Subcutaneous abdominal adipose tissue (tissue), 5 donors: ENCODE measurements around the gene COL4A2.

Experiments used
- H3K27ac ChIP-seq: one replicate; pipeline ENCODE4 v1.7.0; 2013; ENCODE audit warnings: low read depth, mild to moderate bottlenecking, inconsistent platforms, low read length, moderate library complexity
- H3K27me3 ChIP-seq, 5 donors: one replicate each; pipeline ENCODE4 v1.7.0; 2013; ENCODE audit warnings: low read length in 5 of 5, inconsistent platforms in 1 of 5; ENCODE audit not compliant: control insufficient read depth in 5 of 5, insufficient read depth in 4 of 5
- H3K36me3 ChIP-seq, 5 donors: one replicate each; pipeline ENCODE4 v1.7.0; 2013; ENCODE audit warnings: low read length in 5 of 5; ENCODE audit not compliant: control insufficient read depth in 5 of 5, insufficient read depth in 5 of 5
- H3K4me1 ChIP-seq, 5 donors: one replicate each; pipeline ENCODE4 v1.7.0; 2013; ENCODE audit warnings: low read length in 5 of 5, mild to moderate bottlenecking in 3 of 5, moderate library complexity in 1 of 5; ENCODE audit not compliant: control insufficient read depth in 5 of 5, insufficient read depth in 5 of 5
- H3K4me3 ChIP-seq, 5 donors: one replicate each; pipeline ENCODE4 v1.7.0; 2013; ENCODE audit warnings: low read length in 5 of 5, low read depth in 1 of 5
- H3K9ac ChIP-seq, 5 donors: one replicate each; pipeline ENCODE4 v1.7.0; 2013; ENCODE audit warnings: low read length in 5 of 5, mild to moderate bottlenecking in 4 of 5, moderate library complexity in 3 of 5
- H3K9me3 ChIP-seq, 5 donors: one replicate each; pipeline ENCODE4 v1.7.0; 2013; ENCODE audit warnings: low read length in 5 of 5; ENCODE audit not compliant: control insufficient read depth in 5 of 5
- donor health status: healthy.
- donor health status: healthy.
- donor health status: healthy.
- donor health status: healthy.
- donor health status: healthy.

Gene COL4A2

DNA sequence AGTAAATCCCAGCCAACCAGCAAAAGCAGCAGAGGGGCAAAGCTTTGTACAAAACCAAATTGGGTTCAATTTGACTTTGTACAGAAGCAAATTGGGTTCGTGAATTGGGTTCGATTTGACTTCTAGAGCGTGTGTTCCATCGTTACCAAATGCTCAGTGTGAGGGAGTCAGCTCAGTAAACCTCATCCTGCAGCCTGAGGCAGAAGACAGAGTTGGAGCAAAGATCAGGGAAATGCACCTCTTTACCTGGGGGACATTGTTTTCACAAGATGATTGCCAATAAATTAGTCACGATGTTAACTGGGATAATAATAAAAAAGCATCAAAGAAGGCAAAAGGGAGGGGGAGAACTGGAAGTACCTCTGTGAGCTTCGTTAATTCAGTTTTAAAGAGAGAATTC, 252.9 kb downstream of the COL4A2 start:
- Histone ChIP-seq H3K4me1 (peaks cover 8 to 79% (median 58%) of the 10 kb centered on the region in 5 donors), H3K27ac (peak overlapping the region; percentile 97), H3K27me3 (no peaks in the 10 kb centered on the region), H3K9ac (peak overlapping the region; percentile 62 to 94 (median 91)), H3K36me3 (peaks cover 0 to 18% (median 6%) of the 10 kb centered on the region in 5 donors), H3K9me3 (no peaks in the 10 kb centered on the region), H3K4me3 (peak overlapping the region; percentile 87 to 96 (median 93))

DNA sequence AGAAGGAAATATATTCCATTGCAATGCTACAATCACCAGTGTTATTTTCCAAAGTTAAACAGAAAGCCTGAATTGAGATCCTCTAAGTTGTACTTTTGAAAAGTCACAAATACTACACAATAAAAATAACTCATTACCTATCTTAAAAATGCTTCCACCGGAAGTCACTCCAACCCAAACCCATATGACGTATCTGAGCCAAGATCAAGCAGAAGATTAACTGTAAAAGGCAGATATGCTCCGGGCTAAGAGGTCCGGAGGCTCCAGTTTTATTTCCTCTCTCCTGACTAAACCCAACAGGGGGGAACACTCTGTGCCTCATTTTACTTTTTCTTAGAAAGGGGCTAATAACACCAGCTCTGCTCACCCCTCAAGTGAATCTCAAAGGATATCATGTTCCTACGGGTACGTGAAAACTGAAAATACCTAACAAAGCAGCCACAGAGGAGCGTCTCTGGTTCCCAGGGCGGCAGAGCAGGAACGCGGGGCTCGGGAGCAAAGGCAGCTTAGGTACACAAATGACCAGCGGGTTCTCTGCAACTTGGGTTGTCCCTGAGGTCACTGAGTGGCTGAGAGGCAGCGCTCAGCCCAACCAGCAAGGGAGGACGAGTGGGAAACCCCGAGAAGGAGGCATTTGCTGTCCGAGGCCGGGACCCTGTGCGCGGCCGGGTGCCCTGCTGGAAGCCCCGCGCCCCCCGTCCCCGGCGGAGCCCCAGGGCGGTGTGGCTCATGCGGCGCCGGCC, 253.7 kb downstream of the COL4A2 start:
- Histone ChIP-seq H3K9me3 (no peaks in the 10 kb centered on the region), H3K27me3 (no peaks in the 10 kb centered on the region), H3K4me1 (peaks cover 8 to 71% (median 56%) of the 10 kb centered on the region in 5 donors), H3K27ac (peak overlapping the region; percentile 97), H3K4me3 (peak overlapping the region; percentile 87 to 96 (median 93)), H3K9ac (peak overlapping the region; percentile 90 to 94 (median 93)), H3K36me3 (peaks cover 0 to 14% (median 5%) of the 10 kb centered on the region in 5 donors)

DNA sequence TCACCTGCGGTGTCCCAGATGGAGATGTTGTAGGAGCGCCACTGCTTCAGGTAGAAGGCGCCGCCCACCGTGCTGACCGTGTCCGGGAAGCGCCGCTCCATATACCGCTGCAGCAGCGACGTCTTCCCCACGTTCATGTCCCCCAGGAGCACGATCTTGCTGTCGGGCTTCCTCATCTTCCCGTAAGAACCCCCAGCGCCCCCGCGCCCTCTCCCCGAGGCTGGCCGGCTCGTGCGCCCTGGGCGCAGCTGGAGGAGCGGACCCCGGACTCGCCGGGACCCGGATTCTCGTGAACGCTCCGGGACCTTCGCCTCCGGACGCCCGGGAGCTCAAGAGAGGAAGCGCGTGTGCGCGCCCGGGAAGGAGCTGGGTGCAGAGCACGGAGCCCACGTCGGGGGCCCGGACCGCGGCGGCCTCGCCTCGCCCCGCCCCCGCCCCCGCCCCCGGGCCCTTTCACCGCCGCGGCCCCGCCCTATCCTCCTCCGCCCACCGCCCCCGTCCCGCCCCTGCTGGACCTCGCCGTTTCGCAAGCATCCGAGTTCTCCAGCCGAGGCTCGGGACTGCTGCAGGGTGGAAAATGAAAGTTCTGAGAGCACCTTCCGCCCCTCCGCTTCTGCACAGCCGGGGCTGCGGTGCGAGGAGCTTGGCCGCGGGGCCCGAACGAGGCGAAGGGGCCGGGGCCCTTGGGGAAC, 254.4 kb downstream of the COL4A2 start, which contains the start of gene RAB20:
TSS of gene RAB20 (minus strand) at position 379 of the 692 bp plus-strand sequence. CDS start at position 176, 203 bp downstream.
- H3K27ac ChIP-seq, result peak within 1 kb of the TSS; percentile 97
- H3K9me3 ChIP-seq, result no peaks in the 10 kb centered on the region
- no peaks in the 10 kb centered on the region for H3K27me3 ChIP-seq
- H3K4me3 ChIP-seq, result peak within 1 kb of the TSS; percentile 87 to 96 (median 93)
- peak within 1 kb of the TSS; percentile 90 to 94 (median 93) for H3K9ac ChIP-seq
- H3K4me1 ChIP-seq, result peaks cover 8 to 64% (median 49%) of the 10 kb centered on the region in 5 donors
- H3K36me3 ChIP-seq, result peaks cover 0 to 14% (median 5%) of the 10 kb centered on the region in 5 donors

DNA sequence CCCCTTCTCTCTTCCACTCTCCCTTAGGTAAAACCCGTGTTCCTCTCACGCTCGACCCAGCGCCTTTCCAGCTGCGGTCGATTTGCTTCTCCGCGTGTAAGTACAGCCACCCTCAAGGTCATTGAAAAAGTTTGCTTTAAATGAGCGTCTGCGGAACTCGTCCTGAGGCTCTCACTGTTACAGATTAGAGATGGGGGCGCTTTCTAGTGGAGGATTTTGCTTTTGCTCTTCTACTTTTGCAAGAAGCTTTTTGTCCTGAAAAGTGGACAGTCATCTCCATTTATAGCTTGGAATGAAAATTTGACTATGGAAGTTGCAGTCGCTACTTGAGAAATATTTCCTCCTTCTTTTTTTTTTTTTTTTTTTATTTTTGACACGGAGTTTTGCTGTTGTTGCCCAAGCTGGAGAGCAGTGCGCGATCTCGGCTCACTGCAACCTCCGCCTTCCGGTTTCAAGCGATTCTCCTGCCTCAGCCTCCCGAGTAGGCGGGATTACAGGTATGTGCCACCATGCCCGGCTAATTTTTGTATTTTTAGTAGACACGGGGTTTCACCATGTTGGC, 255.0 kb downstream of the COL4A2 start:
- Histone ChIP-seq H3K4me1 (peaks cover 8 to 59% (median 43%) of the 10 kb centered on the region in 5 donors), H3K9me3 (no peaks in the 10 kb centered on the region), H3K4me3 (peak overlapping the region; percentile 84 to 96 (median 87)), H3K9ac (peak overlapping the region in 4 of 5 donors; percentile 73 to 79 (median 76)), H3K27ac (peak overlapping the region; percentile 89), H3K36me3 (peaks cover 0 to 9% (median 2%) of the 10 kb centered on the region in 5 donors), H3K27me3 (no peaks in the 10 kb centered on the region)
